Measurements from ENCODE around the gene ZNF329.

DNA sequence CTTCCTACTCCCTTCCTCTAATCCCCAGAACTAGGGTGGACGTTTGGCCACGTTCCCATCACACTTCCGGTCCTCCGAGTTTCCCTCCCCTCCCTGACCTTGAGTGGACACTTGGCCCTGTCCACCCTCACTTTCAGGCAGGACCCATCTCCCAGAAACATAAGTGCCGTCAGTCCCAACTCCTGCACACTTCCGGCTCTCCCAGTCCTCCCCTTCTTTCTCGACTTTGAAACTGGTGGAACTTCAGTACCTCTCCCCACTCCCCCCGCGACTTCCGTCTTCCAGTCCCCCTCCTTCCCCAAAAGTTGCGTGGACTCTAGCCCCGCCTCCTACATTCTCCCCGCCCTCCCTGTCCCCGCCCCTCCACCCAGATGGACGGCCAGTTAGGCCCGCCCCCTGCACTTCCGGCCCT, 32.0 kb upstream of the ZNF329 start:
- TF ChIP-seq, protein P1, sequence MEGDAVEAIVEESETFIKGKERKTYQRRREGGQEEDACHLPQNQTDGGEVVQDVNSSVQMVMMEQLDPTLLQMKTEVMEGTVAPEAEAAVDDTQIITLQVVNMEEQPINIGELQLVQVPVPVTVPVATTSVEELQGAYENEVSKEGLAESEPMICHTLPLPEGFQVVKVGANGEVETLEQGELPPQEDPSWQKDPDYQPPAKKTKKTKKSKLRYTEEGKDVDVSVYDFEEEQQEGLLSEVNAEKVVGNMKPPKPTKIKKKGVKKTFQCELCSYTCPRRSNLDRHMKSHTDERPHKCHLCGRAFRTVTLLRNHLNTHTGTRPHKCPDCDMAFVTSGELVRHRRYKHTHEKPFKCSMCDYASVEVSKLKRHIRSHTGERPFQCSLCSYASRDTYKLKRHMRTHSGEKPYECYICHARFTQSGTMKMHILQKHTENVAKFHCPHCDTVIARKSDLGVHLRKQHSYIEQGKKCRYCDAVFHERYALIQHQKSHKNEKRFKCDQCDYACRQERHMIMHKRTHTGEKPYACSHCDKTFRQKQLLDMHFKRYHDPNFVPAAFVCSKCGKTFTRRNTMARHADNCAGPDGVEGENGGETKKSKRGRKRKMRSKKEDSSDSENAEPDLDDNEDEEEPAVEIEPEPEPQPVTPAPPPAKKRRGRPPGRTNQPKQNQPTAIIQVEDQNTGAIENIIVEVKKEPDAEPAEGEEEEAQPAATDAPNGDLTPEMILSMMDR (IDR thresholded peaks at IDR 0.05; ENCODE audit: control extremely low read depth in 1 of 3, insufficient read depth in 1 of 3, low read depth in 1 of 3, low read length in 3 of 3), result no peak
- TF ChIP-seq TAF1 (IDR thresholded peaks at IDR 0.05; ENCODE audit: low read depth, low read length), result no peak
- TF ChIP-seq BCL11A (IDR thresholded peaks at IDR 0.05; ENCODE audit: low read depth in 2 of 2, low read length in 2 of 2), result no peak
- TF ChIP-seq RAD21 (IDR thresholded peaks at IDR 0.05 in 1 of 2, conservative IDR thresholded peaks at IDR 0.05 in 1 of 2; ENCODE audit: low read depth in 2 of 2, low read length in 2 of 2), result no peak
- TF ChIP-seq POLR2A (IDR thresholded peaks at IDR 0.05; ENCODE audit: control extremely low read depth in 1 of 2, low read depth in 2 of 2, low read length in 2 of 2), result no peak
- TF ChIP-seq EZH2 (IDR thresholded peaks at IDR 0.05; ENCODE audit: low read depth, low read length, severe bottlenecking), result no peak
- no peak for TF ChIP-seq SIN3A (conservative IDR thresholded peaks at IDR 0.05 in 1 of 2, IDR thresholded peaks at IDR 0.05 in 1 of 2; ENCODE audit: low read depth in 1 of 2, low read length in 2 of 2)
